HepG2 (cell line): ENCODE results near the gene SMURF1. TPM values are rescaled to one million over a fixed set of nuclear protein-coding genes. Genes with fewer than 3 reads are reported as not detected.

ENCODE experiments used
- CC2D1A ChIP-seq: sonication (generic); formaldehyde crosslinking; IDR thresholded peaks from 2 replicates; pipeline ENCODE4 v1.8.1; 2023; ENCODE audit warnings: mild to moderate bottlenecking, missing genetic modification reagents
- GATAD2A ChIP-seq: IDR thresholded peaks from 2 replicates; pipeline ENCODE4 v1.6.1; 2016
- HNRNPL ChIP-seq: fragments of 200-400 bp; formaldehyde crosslinking; IDR thresholded peaks from 2 replicates; pipeline ENCODE4 v1.6.1; 2017; ENCODE audit warnings: mild to moderate bottlenecking, low read depth, low read length
- HOXA5 ChIP-seq: sonication (generic); formaldehyde crosslinking; IDR thresholded peaks from 2 replicates; pipeline ENCODE4 v1.4.0; 2020; ENCODE audit warnings: missing genetic modification reagents
- HOXD1 ChIP-seq: sonication (generic); formaldehyde crosslinking; IDR thresholded peaks from 2 replicates; pipeline ENCODE4 v1.5.0; 2020; ENCODE audit warnings: missing genetic modification reagents
- ISL2 ChIP-seq: sonication (generic); formaldehyde crosslinking; IDR thresholded peaks from 2 replicates; pipeline ENCODE4 v1.5.0; 2020; ENCODE audit warnings: missing genetic modification reagents
- MBNL3 ChIP-seq: fragments of 250-450 bp; sonication (Bioruptor Pico); conservative IDR thresholded peaks from 2 replicates; pipeline ENCODE4 v1.8.0; 2022; ENCODE audit warnings: mild to moderate bottlenecking, inconsistent platforms
- MXD4 ChIP-seq: IDR thresholded peaks from 2 replicates; pipeline ENCODE4 v1.6.1; 2016; ENCODE audit warnings: mild to moderate bottlenecking, missing biosample characterization, missing genetic modification reagents
- NR3C1 ChIP-seq: sonication (generic); formaldehyde crosslinking; IDR thresholded peaks from 2 replicates; pipeline ENCODE4 v1.4.0; 2020; ENCODE audit warnings: missing genetic modification reagents
- POLR2AphosphoS2 ChIP-seq: IDR thresholded peaks from 2 replicates; pipeline ENCODE4 v1.6.1; 2011; ENCODE audit warnings: low read depth, low read length, improper control_type of control experiment
- REST ChIP-seq, 2 experiments: IDR thresholded peaks; 2 replicates each; pipeline ENCODE4 v1.6.1; 2011 to 2012; ENCODE audit warnings: low read length in 2 of 2, borderline replicate concordance in 1 of 2, low read depth in 1 of 2, mild to moderate bottlenecking in 1 of 2, moderate library complexity in 1 of 2
- SOX6 ChIP-seq, 2 experiments: fragments of 450-650 bp in 1 of 2; sonication (generic) in 1 of 2; formaldehyde crosslinking in 1 of 2; IDR thresholded peaks; 2 replicates each; pipeline versions ENCODE4 v1.4.0 to v1.6.1; 2017 to 2020; ENCODE audit warnings: antibody characterized with exemption in 1 of 2, mild to moderate bottlenecking in 1 of 2, missing genetic modification reagents in 1 of 2
- SPEN ChIP-seq: sonication (generic); formaldehyde crosslinking; IDR thresholded peaks from 2 replicates; pipeline ENCODE4 v1.5.1; 2020; ENCODE audit warnings: low read depth, mild to moderate bottlenecking, missing genetic modification reagents
- ZBTB1 ChIP-seq: sonication (generic); formaldehyde crosslinking; IDR thresholded peaks from 2 replicates; pipeline ENCODE4 v1.4.0; 2020; ENCODE audit warnings: missing genetic modification reagents, borderline replicate concordance
- ZBTB33 ChIP-seq: sonication (generic); formaldehyde crosslinking; IDR thresholded peaks from 2 replicates; pipeline ENCODE4 v1.4.0; 2020; ENCODE audit warnings: missing genetic modification reagents
- ZFP36L2 ChIP-seq: sonication (generic); formaldehyde crosslinking; IDR thresholded peaks from 2 replicates; pipeline ENCODE4 v1.4.0; 2020; ENCODE audit warnings: missing genetic modification reagents
- ZMYM4 ChIP-seq: sonication (generic); formaldehyde crosslinking; IDR thresholded peaks from 2 replicates; pipeline ENCODE4 v1.8.1; 2023; ENCODE audit warnings: mild to moderate bottlenecking, missing genetic modification reagents
- ZNF354B ChIP-seq: sonication (generic); formaldehyde crosslinking; IDR thresholded peaks from 2 replicates; pipeline ENCODE4 v1.8.0; 2022; ENCODE audit warnings: mild to moderate bottlenecking, missing genetic modification reagents
- ZNF687 ChIP-seq: sonication (generic); formaldehyde crosslinking; IDR thresholded peaks from 2 replicates; pipeline ENCODE4 v1.5.1; 2020; ENCODE audit warnings: mild to moderate bottlenecking, missing genetic modification reagents, moderate library complexity
- ZNF782 ChIP-seq: sonication (generic); formaldehyde crosslinking; IDR thresholded peaks from 2 replicates; pipeline ENCODE4 v1.4.0; 2020; ENCODE audit warnings: missing genetic modification reagents, mild to moderate bottlenecking, borderline replicate concordance
- ZNF83 ChIP-seq: sonication (generic); formaldehyde crosslinking; IDR thresholded peaks from 2 replicates; pipeline ENCODE4 v1.4.0; 2020; ENCODE audit warnings: missing genetic modification reagents, mild to moderate bottlenecking, borderline replicate concordance
- polyA plus RNA-seq, 8 experiments: library from polyadenylated mRNA; depleted of rRNA in 3 of 8; stranded (reverse) in 7 of 8; unstranded in 1 of 8; fragments of >200 nt; fragmentation: Illumina TruSeq in 4 of 8; extraction: Trizol in 4 of 8; gene quantifications; 2 replicates each; pipeline versions ENCODE4 v1.2.1 to v1.2.3, GENCODE V29; 2011 to 2016; ENCODE audit warnings: low read depth in 4 of 8, missing spikeins in 1 of 8, mixed read lengths in 1 of 8; ENCODE audit not compliant: insufficient read depth in 1 of 8
- total RNA-seq, 5 experiments: library from RNA; depleted of rRNA; stranded (reverse); fragments of >200 nt; fragmentation: Illumina TruSeq; extraction: Trizol; gene quantifications; 2 replicates each; pipeline ENCODE4 v1.2.3, GENCODE V29; 2016; ENCODE audit warnings: low read depth in 1 of 5

SMURF1 gene
- total and polyA plus RNA-seq, 2 of the 13 experiments (the other 11 are each of a cell fraction or from before 2014, with no cell fraction given), result 8.3 to 11.1 TPM

- TF ChIP-seq ZNF83 (CRISPR knock-in tag) (no peak), HNRNPL (0 out of 2 replicates have a peak, but pooled peaks have one; percentile 60), HOXD1 (no peak), ZNF687 (peak; percentile 53), SOX6 (IDR thresholded peaks at IDR 0.05) (no peak), SOX6 (CRISPR knock-in tag; IDR thresholded peaks at IDR 0.05) (no peak), ZBTB1 (CRISPR knock-in tag) (no peak), ZNF354B (CRISPR knock-in tag) (no peak), GATAD2A (CRISPR knock-in tag) (0 out of 2 replicates have a peak, but pooled peaks have one; percentile 10), CC2D1A (CRISPR knock-in tag) (no peak), NR3C1 (CRISPR knock-in tag) (no peak), POLR2AphosphoS2 (no peak), ZBTB33 (CRISPR knock-in tag) (no peak), MXD4 (CRISPR knock-in tag) (no peak), ZNF782 (CRISPR knock-in tag) (no peak), ZMYM4 (CRISPR knock-in tag) (no peak), SPEN (CRISPR knock-in tag) (no peak), HOXA5 (no peak), REST (IDR thresholded peaks at IDR 0.05; ENCODE audit: borderline replicate concordance in 1 of 2, low read depth in 1 of 2, low read length in 2 of 2) (no peak), MBNL3 (CRISPR knock-in tag) (no peak), ISL2 (CRISPR knock-in tag) (no peak), ZFP36L2 (CRISPR knock-in tag) (no peak)
Measured at GRCh38 chr7:99141841-99142726, 1.8 kb downstream of the SMURF1 start (continued).
